HK-2 (cell line): ENCODE data around the gene CASKIN2.
A peak's percentile ranks its signal among the peaks of the same experiment; 100 is the strongest.

Experiments used
- DNase-seq: peaks from one replicate; pipeline ENCODE4 v3.0.0-alpha.2; 2018; ENCODE audit not compliant: unreplicated experiment

The CASKIN2 gene, protein sequence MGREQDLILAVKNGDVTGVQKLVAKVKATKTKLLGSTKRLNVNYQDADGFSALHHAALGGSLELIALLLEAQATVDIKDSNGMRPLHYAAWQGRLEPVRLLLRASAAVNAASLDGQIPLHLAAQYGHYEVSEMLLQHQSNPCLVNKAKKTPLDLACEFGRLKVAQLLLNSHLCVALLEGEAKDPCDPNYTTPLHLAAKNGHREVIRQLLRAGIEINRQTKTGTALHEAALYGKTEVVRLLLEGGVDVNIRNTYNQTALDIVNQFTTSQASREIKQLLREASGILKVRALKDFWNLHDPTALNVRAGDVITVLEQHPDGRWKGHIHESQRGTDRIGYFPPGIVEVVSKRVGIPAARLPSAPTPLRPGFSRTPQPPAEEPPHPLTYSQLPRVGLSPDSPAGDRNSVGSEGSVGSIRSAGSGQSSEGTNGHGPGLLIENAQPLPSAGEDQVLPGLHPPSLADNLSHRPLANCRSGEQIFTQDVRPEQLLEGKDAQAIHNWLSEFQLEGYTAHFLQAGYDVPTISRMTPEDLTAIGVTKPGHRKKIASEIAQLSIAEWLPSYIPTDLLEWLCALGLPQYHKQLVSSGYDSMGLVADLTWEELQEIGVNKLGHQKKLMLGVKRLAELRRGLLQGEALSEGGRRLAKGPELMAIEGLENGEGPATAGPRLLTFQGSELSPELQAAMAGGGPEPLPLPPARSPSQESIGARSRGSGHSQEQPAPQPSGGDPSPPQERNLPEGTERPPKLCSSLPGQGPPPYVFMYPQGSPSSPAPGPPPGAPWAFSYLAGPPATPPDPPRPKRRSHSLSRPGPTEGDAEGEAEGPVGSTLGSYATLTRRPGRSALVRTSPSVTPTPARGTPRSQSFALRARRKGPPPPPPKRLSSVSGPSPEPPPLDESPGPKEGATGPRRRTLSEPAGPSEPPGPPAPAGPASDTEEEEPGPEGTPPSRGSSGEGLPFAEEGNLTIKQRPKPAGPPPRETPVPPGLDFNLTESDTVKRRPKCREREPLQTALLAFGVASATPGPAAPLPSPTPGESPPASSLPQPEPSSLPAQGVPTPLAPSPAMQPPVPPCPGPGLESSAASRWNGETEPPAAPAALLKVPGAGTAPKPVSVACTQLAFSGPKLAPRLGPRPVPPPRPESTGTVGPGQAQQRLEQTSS (N-terminal part only)

DNA sequence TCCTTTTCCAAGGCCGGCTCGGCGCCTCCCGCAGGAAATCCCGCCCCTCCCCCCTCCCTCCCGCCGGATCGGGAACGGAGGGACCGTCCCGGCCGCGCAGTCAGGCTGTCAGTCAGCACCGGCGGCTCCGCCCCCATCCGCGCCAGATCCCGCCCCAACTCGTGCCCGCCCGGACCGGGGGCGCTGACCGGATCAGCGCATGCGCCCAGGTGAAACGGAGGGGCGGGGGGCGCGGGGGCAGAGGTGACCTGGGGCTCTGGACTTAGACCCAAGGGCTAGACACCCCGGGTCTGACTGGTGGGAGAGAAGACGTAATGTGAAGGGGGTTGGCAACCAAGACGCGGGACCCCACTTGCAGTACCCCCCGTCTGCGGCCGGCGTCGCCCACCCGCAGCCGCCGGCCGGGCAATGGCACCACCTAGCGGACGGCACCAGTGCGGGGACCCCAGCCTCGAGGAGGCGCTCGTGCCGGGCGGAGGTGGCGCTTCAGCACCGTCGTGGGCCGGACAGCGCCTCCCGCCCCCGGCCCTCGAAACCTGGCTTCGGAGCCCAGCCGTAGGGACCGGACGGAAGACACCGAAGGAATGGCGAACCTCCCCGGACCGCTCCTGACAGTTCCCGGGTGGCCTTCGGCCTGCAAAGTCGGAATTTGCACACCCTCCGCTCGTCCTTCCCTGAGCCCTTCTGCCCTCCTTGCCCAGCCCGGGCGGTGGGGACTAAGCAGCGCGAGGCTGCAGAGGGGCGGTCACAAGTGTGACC, at the start of gene CASKIN2:
Gene CASKIN2, minus strand, starts transcription at position 42 of the 759 bp plus-strand sequence. CDS start 1,733 bp downstream, outside the sequence.
- DNase-seq = peak; percentile 95

DNA sequence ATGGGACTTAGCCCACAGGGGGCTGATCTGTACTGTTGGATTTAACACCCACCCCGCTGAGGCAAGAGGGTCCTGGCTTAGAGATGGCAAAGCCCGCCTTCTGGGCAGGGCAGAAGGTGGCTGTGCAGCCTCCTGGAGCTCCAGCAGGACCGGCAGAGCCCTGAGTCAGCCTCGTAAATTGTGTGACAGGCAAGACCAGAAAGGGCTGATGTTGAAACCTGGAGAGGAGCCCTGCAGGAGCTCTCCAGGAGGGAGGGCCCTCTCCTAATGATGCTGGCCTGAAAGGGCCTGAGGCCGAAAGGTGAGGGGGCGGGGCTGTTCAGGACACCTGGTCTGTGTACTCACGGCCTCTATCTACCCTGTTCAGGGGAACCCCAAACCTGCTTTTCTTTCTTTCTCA, 49.7 kb upstream of the CASKIN2 start:
- no peak for DNase-seq

DNA sequence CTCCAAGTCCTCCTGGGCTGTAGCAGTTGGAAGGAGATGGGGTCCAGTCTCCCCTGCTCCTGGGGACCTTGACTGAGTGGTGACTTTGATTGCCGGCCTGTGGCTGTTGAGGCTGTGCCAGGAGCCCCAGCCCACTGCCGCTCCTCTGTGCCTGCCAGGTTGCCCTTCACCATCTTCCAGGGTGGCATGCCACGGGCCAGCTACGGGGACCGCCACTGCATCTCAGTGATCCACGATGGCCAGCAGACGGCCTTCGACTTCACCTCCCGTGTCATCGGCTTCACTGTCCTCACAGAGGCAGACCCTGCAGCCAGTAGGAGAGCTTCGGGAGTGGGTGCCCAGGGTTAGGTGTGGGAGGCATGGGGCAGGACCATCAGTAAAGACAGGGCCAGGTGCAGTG, 48.9 kb upstream of the CASKIN2 start:
- no peak for DNase-seq

DNA sequence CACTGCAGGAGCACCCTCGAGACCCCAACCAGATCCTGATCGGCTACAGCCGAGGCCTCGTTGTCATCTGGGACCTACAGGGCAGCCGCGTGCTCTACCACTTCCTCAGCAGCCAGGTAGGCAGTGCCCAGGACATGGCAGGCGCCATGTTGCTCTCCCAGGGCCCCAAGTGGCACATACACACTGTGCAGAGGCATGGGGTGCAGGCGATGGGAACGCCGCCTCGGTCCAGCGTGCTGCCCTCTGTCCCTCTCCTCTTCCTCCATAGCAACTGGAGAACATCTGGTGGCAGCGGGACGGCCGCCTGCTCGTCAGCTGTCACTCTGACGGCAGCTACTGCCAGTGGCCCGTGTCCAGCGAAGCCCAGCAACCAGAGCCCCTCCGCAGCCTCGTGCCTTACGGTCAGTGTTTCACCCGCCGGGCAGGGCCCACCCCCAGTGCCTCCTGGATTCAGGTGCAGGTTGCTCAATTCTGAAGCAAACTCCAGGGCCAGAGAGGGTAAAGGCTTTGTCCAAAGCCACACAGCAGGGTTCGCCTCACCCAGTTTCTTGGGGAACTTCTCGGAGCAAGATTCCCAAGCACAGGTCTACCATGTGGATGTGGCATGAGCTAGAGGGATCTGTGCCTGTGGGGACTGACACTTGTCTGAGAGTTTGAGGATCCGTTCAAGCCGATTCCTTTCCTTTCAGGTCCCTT, 47.9 kb upstream of the CASKIN2 start:
- no peak for DNase-seq

DNA sequence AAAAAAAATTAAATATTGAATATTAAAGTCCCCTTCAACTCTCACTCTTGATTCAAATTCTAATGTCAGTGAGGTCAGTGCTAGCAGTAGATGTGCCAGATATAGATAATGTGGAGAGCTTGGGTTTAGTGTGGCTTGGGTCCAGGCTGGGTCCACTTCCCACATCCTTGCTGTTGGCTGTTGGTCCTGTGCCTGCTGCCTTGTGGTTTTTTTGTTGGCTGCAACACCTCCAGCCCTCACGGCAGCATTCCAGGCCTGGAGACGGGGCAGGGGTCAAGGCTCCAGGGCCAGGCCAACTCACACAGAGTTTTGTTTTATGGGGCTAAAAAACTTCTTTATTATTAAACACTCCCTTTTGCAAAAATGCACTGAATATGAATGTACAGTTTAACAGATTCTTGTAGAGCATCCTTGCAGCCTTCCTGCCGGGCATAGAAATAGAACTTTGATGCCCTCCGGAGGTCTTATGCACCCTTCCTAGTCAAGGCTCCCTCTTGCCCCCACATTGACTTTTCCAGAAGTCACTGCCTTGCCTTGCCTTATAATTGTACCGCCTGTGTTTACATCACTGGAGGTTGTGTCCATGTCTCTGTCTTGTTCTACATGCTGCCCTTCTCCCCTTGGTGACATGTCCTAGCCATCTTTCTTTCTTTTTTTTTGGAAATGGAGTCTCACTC, 46.7 kb upstream of the CASKIN2 start:
- DNase-seq = no peak

DNA sequence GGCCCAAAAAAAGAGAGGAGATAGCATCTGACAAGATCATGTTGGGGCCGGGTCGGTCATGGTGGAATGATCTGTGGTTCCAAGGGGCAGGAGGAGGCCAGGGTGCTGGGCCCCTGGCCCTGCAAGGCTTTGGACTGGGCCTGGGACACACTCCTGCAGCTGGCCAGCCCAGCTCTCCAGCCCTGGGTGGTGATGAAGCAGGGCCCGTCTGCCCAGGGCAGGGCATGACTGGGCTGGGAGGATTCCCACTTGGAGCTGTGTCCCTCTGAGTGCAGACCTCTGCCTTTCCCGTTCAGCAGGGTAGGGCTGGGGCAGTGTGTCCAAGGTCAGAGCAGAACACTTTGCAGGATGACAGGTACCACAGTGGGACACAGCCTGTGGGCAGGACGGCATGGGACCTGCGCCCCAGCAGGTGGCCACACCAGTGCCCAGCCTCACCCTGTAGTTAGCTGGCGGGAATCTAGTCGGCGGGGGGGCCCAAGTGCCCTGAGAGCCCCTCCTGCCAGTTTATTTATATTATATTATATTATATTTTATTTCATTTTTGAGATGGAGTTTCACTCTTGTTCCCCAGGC, 44.7 kb upstream of the CASKIN2 start:
- no peak for DNase-seq

DNA sequence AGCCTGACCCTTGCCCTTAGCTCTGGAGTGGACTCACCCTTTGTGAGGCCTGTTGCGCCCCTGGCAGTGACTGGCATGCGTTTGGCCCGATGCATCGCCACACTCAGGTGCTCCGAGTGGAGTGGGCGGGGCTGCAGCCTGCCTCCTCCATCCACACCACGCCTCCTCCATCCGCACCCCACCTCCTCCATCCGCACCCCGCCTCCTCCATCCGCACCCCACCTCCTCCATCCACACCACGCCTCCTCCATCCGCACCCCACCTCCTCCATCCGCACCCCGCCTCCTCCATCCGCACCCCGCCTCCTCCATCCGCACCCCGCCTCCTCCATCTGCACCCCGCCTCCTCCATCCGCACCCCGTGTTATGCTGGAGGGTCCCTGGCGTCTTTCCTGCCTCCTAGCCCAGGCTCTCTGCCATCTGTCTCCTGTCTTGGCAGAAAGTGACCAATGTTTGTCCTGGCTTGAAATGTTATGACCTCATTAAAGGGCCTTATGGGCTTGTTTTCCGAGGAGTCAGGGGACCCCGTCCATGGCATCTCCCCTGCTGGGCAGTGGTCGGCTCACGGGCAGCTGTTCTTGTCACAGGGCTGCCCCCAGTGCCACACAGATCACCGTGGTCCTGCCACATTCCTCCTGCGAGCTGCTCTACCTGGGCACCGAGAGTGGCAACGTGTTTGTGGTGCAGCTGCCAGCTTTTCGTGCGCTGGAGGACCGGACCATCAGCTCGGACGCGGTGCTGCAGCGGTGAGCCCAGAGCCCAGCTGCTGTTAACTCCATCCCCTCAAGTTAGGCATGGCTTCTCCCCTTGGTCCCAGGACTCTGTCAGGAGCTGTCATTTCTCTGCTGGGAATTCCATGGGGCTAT, 43.6 kb upstream of the CASKIN2 start:
- no peak for DNase-seq

DNA sequence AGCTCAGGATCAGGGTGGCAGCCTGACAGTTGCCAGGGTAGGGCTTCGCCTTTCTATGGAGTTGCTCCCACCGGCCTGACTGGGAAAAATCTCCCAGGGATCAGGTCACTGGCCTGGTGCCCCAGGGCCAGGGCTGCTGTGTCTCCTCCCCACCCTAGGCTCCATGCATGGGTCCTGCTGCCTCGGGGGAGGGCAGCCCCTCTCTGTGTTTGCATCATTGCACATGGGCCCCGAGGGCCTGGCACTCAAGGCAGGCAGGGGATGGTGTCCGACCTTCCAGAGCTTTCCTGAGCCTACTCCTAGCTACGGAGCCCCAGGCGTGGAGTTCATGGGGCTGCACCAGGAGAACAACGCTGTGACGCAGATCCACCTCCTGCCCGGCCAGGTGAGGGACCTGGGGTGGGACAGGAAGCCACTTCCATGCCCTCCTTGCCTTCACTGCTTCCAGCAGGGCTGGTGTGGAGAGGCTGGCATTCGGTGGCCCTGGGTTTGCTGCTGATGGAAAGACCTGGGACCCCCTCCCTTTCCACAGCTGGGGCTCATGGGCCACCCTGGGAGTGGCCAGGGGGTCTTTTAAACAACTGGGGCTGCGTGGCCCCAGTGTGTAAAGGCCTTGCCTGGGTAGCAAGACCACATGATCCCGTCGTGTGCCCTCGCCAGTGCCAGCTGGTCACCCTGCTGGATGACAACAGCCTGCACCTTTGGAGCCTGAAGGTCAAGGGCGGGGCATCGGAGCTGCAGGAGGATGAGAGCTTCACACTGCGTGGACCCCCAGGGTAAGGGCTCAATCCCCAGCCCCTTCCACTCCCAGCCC, 42.7 kb upstream of the CASKIN2 start:
- DNase-seq = no peak

DNA sequence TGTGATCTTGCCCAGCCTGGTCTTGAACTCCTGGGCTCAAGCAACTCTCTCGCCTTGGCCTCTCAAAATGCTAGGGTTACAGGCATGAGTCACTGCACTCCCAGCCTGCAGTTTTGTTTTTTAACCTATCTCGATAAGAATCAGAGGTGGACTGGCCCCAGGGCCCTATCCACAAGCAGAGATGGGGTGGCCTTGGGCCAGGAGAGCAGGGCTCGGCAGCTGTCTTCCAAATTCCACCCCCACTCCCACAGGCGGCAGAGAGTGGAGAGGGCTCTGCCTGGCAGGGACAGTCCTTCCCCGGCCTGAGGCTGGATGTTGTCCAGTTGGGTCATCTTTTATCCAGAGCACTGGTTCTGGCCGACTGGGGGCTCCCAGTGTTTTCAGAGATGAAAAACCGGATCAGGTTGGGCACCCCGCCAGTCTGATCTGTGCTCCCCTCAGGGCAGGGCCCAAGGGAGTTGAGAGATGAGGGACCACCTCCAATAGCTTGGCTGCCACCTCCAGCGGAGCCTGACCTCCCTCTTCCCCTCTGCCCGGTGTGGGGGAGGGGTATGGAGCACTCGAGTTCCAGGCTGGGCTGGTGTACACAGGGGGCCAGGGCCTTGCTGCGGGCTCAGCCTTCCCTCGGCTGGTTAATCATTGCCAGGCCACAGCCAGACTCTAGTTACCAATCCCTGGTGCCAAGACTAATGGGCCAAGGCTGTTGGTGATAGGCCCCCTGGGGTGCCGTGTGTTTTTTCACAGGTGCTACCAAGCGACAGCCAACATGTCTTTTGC, 41.9 kb upstream of the CASKIN2 start:
- peak; percentile 87 for DNase-seq

DNA sequence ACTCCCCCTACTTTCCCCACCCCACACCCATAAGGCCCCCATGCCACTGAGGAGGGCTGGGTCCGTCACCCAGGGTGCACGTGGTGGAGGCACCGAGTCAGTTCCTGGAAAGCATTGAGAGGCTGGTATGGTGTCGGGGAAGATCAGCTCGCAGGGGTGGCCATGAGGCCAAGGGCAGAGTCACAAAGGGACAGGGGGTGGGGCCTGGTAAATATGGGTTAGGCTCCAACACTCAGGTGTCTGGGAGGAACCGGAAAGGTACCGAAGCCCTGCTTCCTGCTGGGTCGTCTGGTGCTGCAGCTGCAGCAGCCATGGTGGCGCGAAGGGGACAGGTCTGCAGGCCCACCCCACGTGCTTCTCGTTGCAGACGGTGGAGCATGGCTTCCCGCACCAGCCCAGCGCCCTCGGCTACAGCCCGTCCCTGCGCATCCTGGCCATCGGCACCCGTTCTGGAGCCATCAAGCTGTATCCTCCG, 40.4 kb upstream of the CASKIN2 start:
- DNase-seq = no peak

DNA sequence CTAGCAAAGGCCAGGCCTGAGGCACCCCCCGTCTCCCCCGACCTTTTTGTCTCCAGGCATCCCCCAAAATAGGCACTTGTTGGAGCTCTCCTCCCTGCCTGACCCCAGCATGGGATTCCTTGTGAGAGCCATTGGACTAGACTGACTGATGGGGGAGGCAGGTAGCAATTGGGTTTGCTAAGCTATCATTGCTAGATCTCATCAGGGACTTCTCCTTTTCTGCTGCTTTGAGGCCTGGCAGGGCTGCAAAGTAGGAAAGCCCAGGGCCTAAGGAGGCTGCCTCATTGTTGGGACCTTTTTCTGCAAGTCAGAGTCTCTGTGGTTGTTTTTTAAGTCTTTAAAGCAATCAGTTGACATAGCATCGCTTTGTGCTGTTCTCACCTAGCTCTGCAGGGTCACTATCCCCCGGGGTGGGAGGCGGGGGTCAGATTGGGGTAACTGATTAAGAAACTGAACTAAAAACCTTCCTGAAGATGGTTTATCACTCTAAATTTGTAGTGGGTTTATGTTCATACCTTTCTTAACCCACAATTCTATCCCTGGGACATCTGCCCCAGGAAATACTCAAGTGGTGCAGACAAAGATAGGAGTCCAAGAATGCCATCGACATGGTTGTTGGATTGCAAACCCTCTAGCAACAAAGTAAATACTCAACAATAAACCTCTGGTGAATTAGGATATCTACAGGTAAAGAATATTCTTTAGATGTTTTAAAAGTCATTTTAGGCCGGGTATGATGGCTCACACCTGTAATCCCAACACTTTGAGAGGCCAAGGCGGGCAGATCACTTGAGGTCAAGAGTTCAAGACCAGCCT, 38.2 kb upstream of the CASKIN2 start:
- no peak for DNase-seq

DNA sequence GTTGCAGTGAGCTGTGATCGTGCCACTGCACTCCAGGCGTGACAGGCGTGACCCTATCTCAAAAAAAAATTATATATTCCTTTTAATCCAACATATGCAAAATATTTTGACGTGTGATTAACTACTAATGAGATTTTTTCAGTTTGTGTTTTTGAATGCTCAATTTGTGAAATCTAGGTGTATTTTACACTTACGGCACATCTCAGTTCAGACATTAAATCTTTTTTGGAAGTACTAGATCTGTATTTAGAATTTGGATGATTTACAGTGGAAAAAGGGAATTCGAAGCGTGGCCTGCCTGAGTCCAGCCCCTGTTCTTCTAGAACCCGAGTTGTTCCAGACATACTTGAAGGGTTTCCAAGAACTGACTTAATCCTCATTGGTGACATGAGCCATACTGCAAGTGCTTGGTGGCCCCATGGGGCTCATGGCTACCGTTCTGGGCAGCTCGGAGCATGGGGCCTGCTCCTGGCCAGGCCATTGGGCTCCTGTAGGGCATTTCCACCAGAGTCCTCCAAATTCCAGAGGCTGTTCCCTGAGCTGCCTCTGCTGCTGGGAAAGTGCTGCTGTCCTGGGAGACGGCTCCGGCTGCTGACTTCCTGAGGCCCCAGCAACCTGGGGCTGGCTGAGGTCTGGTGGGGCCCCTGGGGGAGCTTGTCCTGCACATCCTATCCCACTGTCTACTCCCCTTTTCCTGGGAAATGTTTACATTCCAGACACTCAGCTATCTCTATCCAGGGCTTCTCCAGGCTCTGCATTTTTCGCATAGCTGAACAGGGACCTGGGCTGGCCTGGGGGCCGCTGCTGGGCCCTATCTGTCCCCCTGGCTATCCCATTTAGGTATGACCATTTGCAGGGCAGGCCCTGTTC, 37.3 kb upstream of the CASKIN2 start:
- no peak for DNase-seq

DNA sequence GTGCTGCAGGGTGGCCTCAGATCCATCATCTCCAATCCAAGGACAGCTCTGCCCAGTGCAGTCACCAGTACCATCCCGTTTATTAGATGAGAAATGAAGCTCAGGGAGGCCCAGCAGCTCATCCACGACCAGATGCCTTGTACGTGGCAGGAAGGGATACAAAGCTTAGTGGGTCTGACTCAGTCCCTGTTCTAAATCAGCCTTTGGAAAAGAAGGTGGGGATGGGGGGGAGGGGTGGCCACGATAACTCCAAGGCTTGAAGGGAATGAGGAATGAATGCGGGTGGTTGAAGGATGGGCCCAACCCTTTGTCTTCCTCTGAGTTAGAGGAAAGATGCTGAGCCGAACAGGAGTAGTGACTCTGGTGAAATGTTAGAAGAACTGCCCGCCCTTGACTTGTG, 35.9 kb upstream of the CASKIN2 start:
- DNase-seq = no peak

DNA sequence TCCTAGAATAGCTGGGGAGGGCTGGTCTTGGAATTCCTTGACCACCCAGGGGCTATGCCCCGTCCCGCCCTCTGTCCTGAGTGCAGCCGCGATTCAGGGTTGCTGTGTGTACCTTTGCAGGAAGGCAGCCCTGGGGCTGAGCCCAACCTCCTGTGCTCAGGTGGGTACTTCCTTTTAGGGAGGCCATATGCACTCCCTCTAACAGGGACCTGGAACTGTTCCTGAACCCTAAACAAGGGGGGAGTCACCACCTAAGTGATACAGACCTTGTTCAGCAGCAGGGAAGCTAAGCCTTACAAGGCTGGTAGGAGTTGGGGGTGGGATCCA, 34.8 kb upstream of the CASKIN2 start:
- DNase-seq = no peak
